Fibroblast of upper back skin (primary cell): ENCODE results near the gene VAV2.
"Not testable (repeated sequence)": the region's sequence is repeated elsewhere in the genome, so short reads cannot be mapped to it uniquely, and the experiment has no call there.

Experiments used
- DNase-seq: peaks from one replicate; pipeline ENCODE4 v3.0.0-alpha.2; 2013

The VAV2 gene

DNA sequence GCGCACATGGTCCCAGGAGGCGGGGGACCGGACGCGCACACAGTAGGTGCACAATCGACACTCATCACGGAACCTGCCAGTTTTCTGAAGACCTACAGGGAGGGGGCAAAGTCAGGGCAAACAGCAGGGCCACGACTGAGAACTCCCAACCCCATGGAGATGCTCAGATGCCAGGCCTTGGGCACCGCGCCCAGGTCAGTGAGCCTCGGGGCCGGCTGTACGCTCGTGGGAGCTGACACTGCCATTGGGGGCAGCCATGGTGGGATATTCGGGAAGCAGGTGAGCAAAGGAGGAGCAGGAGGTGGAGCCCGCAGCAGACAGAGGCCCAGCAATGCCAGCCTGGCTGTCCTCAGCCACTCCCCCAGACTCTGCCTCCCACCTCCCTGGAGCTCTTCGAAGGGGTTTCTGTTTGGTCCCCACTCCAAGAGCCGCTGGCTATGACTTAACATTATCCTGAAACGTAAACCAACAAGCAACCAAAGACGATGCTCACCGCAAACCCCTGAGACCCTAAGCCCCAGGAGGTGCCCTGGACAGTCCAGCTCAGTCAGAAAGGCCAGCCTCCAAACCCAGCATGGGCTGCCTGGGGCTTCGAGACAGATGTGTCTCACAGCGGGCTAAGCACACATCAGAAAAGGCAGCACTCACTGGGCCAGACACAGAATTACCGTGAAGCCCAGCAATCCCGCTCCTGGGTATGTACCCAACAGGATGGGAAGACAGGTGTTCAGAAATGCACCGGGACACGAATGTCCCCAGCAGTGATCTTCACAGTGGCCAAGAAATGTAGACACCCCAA, 78.4 kb downstream of the VAV2 start:
- no peak for DNase-seq

DNA sequence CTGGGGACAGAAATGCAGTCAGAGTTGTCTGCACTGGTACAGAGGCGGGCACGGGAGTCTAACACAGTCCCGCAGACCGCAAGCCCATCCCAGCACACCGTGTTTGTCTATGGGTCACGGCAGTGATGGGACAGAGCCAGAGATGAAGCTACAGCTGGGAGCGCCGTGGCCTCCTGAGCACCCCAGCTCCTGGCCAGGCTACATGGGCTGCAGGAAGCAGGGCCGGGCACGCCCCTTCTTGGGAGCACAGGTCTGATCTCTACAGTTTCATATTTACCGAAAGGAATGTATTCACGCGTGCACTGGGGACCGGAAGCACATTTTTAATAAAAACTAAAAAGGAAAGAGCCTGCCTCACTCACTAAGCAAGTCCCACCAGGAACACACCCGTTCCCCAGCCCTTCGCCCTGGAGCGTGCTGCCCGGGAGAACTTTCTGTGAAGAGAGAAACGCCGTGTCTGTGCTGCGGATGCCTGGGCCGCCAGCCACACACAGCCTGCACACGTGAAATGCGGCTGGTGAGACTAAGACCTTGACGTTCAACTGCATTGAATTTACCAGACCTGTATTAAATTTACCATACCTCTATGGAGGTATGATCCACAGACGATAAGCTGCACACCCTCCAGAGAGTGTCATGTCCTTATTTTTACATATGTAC, 81.1 kb downstream of the VAV2 start:
- DNase-seq = no peak

DNA sequence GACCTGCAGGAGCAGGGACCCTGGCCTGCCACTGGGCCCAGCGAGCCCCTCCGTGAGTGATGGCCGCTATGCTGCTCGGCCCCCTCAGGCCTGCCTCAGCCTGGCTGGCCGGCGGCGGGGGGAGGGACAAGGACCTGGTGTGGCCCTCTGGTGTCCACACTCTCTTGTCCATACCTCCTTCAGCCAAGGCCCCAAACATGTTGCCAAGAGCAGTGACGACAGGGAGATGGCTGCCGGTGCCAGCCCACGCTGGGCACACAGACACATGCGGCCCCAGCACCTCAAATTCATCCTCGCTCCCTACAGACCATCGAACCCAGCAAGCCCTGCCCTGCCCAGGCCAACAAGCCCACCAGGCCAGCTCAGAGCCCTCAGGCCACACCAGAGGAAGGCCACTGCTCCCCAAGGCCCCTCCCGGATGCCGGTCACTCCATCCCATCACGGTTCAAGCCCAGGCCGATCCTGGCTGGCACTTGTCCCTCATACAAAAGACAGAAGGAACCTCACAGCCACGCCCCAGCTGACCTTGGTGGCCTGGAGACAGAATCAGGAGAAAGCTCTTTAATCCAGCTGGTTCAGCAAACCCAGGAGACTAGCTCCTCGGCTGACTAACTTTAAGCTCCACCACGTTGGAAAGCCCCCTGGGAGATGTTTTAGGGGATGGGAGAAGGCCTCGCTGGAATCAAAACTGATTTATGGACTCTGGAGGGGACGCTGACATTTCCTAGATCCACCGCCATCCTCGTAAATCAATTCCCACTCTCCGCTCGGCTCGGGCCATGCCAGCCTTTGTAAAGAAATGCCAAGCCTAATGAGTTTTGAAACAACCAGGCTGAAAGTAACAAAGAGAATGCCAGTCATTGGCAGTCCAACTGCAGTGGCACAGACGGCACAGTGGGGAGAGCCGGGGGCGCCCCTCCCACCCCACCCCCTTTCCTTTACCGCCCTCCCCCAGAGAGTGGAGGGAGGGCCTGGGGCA, 84.9 kb downstream of the VAV2 start:
- DNase-seq = no peak

DNA sequence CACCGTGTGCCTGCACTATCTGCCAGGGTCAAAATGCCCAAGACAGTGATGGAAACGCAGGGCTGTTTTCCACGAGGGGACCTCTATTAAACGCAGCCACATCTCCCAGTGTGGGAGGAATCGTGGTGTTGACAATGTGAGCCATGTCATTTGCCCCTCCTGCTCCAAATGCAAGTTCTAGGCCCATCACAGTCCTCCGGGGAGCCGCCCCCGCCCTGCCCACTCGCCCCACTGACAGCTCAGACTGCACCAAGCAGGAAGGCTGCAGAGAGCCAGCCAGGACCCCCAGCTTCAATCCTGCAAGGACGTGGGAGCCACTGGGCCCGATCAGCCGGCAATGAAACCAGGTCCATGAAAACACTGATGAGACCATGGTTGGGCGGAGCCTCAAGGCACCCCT, 85.9 kb downstream of the VAV2 start:
- no peak for DNase-seq

DNA sequence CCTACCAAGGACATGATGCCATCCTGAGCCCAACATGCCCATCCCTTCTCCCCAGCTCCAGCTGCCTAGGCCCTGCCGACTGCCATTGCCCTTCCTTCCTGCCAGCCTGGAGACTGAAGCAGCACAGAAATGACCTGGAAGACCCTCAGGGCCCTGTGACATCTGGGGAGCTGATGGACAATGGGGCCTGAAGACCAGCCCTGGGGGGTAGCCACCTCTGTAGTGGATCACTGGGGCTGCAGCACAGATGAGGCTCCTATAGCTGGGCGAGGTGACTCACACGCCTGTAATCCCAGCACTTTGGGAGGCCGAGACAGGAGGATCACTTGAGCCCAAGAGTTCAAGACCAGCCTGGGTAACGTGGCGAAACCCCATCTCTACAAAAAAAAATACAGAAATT, 86.6 kb downstream of the VAV2 start:
- no peak for DNase-seq

DNA sequence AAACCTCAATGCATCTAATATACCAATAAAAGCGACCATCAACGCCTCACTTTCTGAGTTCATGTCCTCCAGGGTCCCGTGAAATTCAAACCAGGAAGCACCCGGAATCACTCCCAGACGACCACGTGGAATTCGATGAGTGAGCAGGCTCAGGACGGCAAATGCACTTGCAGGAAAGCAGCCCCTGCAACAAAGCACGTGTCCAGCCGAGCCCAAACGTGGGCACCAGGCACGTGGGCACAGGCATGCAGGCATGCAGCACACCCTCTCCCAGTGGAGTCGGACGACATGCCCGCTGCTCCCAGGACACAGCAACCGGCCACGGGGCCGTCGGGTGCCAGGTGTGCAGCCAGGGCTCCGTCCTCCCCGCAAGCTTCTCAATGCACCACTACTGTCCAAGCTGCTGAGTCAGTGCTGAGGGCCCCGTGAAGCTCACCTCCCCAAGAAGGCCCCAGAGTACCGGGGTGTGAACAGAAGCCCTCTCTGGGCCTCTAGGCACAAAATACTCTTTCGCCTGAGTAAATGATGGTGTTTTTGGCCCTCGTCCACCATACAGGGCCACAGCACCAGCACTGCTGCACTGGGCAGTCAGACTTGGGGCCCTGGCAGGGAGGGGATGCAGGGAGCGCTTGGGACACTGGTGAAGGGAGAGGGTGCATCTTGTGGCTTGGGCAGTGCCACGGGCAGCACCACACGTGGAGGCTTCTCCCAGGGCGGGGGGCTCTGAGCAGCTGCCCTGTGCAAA, 87.6 kb downstream of the VAV2 start:
- DNase-seq = no peak

DNA sequence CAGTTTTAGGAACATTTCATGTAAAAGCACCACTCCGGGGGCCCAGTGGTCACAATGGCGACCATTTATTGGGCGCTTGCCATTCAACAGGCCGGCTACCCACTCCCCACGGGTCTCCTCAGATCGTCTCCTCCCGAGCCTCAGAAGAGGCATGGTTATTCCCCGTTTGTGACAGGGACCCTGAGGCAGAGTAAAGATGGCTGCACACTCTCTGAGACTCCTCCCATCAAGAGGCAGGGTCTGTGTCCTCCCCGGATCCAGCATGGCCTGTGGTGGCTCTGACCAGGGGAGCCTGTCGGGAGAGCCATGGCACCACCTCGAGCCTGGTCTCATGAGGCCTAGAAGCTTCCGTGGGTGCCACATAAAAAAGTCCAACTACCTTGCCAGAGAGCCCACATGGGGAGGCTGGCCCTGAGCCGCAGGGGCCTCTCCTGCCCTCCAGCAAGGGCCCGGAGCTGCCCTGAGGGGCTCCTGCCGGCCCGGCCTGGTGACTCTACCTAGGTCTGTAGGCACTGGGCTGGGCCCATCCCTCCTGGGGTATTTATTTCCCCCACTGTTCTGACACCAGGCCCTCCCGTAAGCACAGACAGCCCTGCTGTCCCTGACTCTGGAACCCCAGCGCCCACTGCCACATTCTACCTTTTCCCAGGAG, 90.8 kb downstream of the VAV2 start:
- no peak for DNase-seq

DNA sequence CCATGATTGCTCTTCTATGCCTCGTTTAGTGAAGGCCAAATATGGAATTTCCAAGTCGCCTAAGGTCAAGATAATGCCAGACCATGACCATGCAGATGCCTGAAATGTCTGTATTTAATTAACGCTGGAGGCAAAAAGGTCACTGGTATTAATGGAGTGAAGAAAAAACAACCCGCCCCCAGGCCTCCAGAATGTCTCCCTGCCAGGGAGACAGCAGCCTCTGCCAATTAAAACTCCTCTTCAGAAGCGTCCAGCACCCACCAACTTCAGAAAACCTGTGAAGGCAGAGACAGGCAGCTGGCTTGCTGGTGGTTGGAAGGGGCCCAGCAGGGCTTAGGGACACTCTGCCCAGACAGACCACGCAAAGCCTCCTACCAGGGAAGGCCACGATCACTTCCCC, 94.4 kb downstream of the VAV2 start:
- no peak for DNase-seq

DNA sequence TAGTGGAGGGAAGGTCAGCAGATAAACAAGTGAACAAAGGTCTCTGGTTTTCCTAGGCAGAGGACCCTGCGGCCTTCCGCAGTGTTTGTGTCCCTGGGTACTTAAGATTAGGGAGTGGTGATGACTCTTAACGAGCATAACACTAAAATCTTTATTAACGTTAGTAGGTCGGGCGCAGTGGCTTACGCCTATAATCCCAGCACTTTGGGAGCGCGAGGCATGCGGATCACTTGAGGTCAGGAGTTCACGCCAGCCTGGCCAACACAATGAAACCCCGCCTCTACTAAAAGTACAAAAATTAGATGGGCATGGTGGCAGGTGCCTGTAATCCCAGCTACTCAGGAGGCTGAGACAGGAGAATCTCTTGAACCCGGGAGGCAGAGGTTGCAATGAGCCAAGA, 96.1 kb downstream of the VAV2 start:
- DNase-seq = not testable (repeated sequence)

DNA sequence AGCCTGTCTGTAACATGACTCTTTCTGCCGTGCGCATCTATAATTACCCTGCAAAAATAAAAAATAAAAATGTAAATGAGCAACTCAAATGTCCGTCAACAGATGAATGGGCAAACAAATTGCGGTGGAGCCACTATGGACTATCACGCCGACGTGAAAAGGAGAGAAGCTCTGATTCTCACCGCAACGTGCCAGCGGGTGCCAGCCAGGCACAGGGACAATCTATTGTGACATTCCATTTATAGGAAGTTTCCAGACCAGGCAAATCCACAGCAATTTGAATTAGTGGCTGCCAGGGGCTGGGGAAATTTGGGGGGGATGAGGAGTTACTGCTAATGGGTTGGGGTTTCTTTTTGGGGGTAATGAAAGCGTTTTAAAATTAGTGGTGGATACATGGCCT, 96.8 kb downstream of the VAV2 start:
- DNase-seq = no peak

DNA sequence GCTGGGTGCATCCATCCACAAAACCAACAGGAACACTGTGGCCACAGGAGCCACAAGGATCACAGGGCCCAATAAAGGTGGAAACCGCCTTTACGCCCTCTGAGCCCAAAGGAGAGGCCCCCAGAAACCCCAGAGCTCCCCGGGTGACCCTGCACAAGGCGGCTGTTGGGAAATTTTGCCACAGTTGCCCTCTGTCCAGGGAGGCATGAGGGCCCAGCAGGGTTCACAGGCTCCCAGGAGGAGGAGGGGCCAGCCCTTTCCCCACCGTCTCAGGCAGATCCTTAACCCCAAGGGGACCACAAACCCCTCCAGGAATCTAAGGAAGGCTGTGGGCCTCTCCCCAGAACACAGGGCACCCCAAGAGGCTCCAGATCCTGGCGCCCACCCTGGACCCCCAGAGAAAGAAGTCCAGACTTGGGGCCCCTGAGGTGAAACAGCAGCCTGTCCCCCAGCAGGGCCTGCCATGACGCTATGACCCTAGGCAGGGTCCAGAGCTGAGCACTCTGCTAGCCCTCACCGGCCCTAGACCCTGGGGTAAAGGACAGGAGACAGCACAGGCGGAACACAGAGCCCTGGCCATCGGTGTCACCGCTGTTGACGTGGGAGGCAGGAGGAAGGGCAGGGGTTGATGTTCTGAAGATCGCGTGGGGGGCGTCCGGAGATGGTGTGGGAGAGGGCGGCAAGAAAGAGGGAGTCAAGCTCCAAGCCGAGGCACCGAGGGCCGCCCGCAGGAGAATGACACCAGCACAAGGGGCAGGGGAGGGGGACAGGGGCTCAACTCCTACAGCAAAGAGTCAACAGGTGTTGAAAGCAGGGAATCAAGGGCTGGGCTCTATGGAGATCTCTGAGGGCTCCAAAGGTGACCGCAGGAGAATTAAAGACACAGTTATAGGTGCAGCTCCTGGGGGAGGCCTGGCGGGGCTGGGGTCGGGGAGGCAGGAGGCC, 97.5 kb downstream of the VAV2 start:
- DNase-seq = no peak

DNA sequence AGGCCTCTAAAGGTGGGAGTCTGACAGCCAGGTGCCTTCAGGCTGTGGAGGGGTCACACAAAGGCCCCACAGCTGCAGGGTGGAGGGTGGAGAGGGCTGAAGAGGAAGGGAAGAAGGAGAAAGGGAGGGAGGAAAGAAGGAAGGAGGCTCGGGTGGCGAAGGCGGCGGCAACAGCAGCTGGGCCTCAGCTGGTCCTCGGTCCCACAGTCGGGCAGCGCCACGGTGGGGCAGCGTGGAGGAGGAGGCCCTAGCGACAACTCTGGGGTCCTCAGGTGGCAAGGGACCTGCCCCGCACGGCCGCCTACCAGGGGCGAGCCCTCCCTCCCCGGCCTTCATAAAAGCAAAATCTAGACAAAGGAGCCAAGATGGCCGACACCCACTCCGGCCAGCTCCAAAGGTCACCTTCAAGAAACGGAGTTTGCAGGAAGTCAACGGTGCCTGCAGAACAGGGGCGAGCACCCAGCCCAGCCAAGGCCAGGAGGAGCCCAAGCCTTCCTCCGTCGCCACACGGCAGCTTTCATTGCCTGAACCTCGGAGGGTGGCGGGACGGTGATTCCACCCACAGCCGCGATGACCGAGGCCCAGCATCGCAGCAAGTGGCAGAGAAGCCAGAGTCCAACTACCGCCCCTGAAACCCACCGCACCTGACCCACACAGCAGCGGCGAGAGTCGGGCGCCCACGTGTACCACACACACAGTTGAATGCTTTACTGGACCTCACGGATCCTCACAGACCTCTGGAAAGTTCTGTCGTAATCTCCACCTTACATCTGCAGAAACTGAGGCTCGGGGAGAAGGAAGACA, 98.7 kb downstream of the VAV2 start:
- DNase-seq = no peak

DNA sequence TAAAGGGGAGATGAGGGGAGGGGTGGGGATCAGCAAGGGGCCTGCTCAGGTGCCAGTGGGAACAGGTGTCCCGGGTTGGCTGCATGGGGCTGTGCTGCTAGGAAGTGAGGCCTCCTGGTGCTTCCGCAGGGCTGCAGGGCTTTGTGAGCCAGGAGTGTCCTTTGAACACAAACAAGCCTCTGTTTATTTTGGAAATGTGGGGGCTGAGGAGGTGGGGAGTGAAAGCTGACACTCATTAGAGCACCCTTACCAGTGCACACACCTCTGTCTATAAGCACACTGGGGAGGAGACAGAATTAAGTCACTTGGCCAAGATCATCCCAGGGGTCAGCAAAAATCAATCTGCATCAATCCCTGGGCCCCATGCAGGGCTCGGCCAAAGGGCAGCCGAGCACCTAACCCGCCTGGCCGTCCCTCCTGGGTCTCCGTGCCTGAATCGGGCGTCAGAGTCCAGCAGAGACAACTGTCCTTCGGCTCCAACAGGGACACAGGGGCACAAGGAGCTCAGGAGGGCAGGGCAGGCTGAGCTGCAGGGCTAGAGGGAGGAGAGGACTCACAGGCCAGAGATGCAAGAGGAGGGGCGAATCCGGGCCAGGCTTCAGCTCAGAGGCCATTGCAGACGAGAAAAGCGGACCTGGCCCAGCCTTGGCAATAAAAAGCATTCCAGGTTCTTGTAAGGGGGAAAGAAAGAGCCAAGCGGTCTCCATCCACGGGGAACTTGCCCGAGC, 99.8 kb downstream of the VAV2 start:
- no peak for DNase-seq

DNA sequence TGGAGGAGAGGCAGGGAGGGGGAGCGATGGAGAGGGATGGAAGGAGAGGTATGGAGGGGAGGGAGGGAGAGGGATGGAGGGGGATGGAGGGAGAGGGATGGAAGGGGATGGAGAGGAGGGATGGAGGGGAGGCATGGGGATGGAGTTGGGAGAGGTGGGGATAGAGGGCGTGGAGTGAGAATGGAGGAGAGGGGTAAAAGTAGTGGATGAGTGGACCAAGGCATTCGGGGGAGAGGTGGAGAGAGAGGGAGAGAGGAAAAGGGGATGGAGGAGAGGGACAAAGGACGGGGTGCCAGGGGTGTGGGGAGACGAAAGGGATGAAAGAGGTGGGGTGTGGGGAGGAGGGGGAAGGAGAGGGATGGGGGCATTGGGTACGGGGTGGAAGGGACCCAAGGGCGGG, 100.4 kb downstream of the VAV2 start:
- DNase-seq = no peak

DNA sequence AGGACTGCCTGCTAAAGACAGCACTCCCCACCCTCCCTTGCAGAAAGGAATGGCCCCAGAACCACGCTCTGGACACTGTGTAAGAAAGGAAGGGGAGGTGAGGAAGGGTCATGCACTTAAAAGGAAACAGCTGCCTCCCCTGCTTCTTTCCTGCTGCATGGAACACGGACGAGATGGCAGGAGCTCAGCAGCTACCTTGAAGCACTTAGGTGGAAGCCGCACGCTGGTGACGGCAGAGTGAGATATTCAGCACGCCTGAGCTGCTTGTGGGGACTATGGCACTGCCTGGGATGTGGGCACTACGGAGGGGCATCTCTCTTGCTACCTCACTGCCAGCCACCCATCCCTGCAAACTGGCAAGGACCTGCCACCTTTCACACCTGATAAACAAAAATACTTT, 101.5 kb downstream of the VAV2 start:
- no peak for DNase-seq

DNA sequence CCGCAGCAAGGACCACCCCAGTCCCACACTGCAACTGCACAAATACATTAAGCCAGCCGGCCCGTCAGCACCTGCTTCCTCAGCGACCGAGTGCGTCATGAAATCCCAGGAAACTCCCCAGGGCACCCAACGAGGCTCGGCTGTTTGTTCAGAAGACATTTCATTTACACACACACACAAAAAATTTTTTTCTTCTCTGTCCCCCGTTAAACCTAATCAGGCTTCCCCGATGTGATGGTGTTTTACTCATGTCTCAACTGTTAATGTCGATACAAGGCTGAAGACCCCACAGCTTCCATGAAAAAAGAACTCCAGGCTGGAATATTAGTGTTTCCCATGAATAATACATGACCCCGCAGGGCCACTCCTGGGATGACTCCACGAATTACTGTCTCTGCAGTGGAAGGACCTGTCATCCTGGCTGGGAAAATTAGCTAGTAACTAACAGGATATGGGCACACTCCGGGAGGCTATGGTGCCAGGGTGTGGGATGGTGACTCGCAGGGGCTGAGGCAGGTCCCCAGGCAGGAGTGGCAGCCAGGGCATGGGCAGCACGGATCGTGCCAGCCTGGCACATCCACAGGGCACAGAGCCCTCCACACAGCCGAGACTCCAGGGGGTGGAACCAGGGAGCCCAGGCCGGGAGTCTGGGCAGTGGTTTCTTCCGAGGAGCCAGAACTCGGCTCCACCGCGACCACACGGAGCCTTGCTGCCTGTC, 102.4 kb downstream of the VAV2 start:
- DNase-seq = no peak

DNA sequence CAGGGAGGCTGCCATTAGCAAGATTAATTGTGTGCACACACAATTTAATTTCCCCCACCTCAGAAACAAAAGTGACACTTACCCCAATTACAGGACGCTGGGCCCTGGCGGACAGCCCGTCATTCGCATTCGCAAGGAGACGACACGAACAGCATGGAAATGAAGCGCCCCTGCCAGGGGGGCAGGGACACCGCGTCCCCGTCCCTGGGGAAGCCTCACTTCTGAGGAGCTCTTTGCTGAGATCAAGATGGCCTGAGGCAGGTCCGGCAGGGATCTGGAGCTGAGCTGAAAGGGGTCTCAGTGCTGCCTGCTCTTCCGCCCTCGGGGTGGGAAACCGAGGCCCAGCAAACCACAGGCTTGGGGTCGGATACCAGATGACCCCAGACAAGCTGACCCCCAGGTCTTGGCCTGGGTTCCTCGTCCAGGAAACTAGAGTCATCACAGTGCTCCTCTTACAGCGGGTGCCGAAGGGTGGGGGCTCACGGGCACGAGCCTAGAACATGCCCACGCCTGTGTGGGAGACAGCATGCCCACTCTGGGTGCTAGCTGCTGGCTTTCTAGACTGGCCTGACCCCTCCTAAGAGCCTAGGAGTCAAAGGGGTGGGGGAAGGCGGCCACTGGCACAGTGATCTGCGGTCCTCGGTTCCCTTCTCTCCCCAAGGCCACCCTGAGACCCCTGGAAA, 103.2 kb downstream of the VAV2 start:
- DNase-seq = no peak
